ENCODE data around the gene CCDC149. TPM values are rescaled to one million over a fixed set of nuclear protein-coding genes. Genes with fewer than 3 reads are reported as not detected.

The CCDC149 gene
- total and polyA plus RNA-seq, 2 of the 13 experiments (the other 11 are each of a cell fraction or from before 2014, with no cell fraction given) = 0.44 to 0.95 TPM

GRCh38 chr4:24956763-24957162, 43.9 kb upstream of the CCDC149 start (continued):
- TF ChIP-seq ZNF747 (CRISPR knock-in tag; IDR thresholded peaks at IDR 0.05; ENCODE audit: borderline replicate concordance) (no peak), REL (CRISPR knock-in tag; conservative IDR thresholded peaks at IDR 0.05) (no peak), HOXA9 (CRISPR knock-in tag; IDR thresholded peaks at IDR 0.05; ENCODE audit: borderline replicate concordance) (no peak), ZKSCAN1 (IDR thresholded peaks at IDR 0.05; ENCODE audit: low read length) (no peak)

- FAIRE-seq (no peak), DNase-seq (ENCODE audit: low spot score) (no peak), ATAC-seq (no peak)
- H3K27ac ChIP-seq (ENCODE audit: extremely low read length, insufficient read depth, low read length) = no peak overlapping the region
- intact Hi-C loops (cut with micrococcal nuclease; ENCODE audit: unreplicated experiment) (no loop called here), in situ Hi-C loops (cut with HindIII; ENCODE audit: extremely low pct_ligation_motif_present, low pct_unique_long_range_greater_than_20kb) (no loop called here)
- H4K20me1 ChIP-seq (ENCODE audit: insufficient read depth, low read length) = no peaks in the 10 kb centered on the region
- H3K4me2 ChIP-seq (ENCODE audit: low read depth, low read length) = no peak overlapping the region
- H3K4me3 ChIP-seq (replicated peaks in 1 of 3; ENCODE audit: insufficient read depth in 1 of 3, low read depth in 2 of 3, low read length in 3 of 3) = no peak overlapping the region
- H3K4me1 ChIP-seq (ENCODE audit: insufficient read depth, low read length) = no peaks in the 10 kb centered on the region
- H3K79me2 ChIP-seq (ENCODE audit: insufficient read depth, low read length) = no peaks in the 10 kb centered on the region
- ChIA-PET POLR2A (no interaction called here), CTCF (ENCODE audit: low intra/inter-chr PET ratio, low total read pairs) (no interaction called here)
- H3K9ac ChIP-seq (ENCODE audit: insufficient read depth, low read depth, low read length) = no peak overlapping the region
- BruUV-seq (replicated peaks) = no TSS peak
- no peaks in the 10 kb centered on the region for H3K9me3 ChIP-seq (ENCODE audit: low read length)
- H3K36me3 ChIP-seq (replicated peaks in 1 of 2; ENCODE audit: control insufficient read depth in 1 of 2, insufficient read depth in 2 of 2, low read length in 2 of 2) = no peaks in the 10 kb centered on the region
- 52% methylated on average over 2 of the region's 2 CpGs for WGBS (ENCODE audit: low lambda C conversion rate)
- no peak overlapping the region for H2AFZ ChIP-seq (ENCODE audit: low read length)
- TF ChIP-seq ARID4A (CRISPR knock-in tag; IDR thresholded peaks at IDR 0.05; ENCODE audit: borderline replicate concordance) (no peak), ZSCAN12 (CRISPR knock-in tag; IDR thresholded peaks at IDR 0.05) (no peak), ETV6 (CRISPR knock-in tag; conservative IDR thresholded peaks at IDR 0.05) (no peak)
- H3K27me3 ChIP-seq (ENCODE audit: control insufficient read depth in 1 of 2, insufficient read depth in 2 of 2, low read length in 2 of 2) = no peaks in the 10 kb centered on the region; a peak in 1 of 5 replicates
Measured at GRCh38 chr4:24956091-24956490, 43.2 kb upstream of the CCDC149 start.

Measured in HepG2 (cell line).